UCSD-AML1 (cell line): ENCODE data around the gene AMOTL2.
A peak's percentile ranks its signal among the peaks of the same experiment; 100 is the strongest.

Experiments used
- DNase-seq: peaks from one replicate; lab custom pipeline; 2025; ENCODE audit not compliant: unreplicated experiment; lab: John Stamatoyannopoulos, UW

The AMOTL2 gene

GRCh38 chr3:134318166-134318565 lies 56.1 kb downstream of the AMOTL2 start:
- DNase-seq, result no peak

- DNase-seq, result no peak
Measured at GRCh38 chr3:134317106-134317947, 56.9 kb downstream of the AMOTL2 start.

- no peak for DNase-seq
Measured at GRCh38 chr3:134315286-134316106, 58.8 kb downstream of the AMOTL2 start.

GRCh38 chr3:134314588-134315285 lies 59.5 kb downstream of the AMOTL2 start:
- DNase-seq, result no peak

GRCh38 chr3:134313847-134314587 lies 60.2 kb downstream of the AMOTL2 start:
- no peak for DNase-seq

- no peak for DNase-seq
Measured at GRCh38 chr3:134312873-134313846, 61.1 kb downstream of the AMOTL2 start.

- DNase-seq, result no peak
Measured at GRCh38 chr3:134312072-134312872, 62.0 kb downstream of the AMOTL2 start.

GRCh38 chr3:134311693-134312071 lies 62.6 kb downstream of the AMOTL2 start:
- no peak for DNase-seq

- DNase-seq, result no peak
Measured at GRCh38 chr3:134311265-134311664, 63.0 kb downstream of the AMOTL2 start.

- no peak for DNase-seq
Measured at GRCh38 chr3:134309987-134310700, 64.1 kb downstream of the AMOTL2 start.

- peak; percentile 75 for DNase-seq
Measured at GRCh38 chr3:134308350-134308891, 65.8 kb downstream of the AMOTL2 start.

- no peak for DNase-seq
Measured at GRCh38 chr3:134307425-134307824, 66.8 kb downstream of the AMOTL2 start.

- DNase-seq, result no peak
Measured at GRCh38 chr3:134306320-134306719, 67.9 kb downstream of the AMOTL2 start.
